ENCODE results near the gene TMEM30B. TPM values are rescaled to one million over a fixed set of nuclear protein-coding genes. Genes with fewer than 3 reads are reported as not detected.
"Not testable (repeated sequence)": the region's sequence is repeated elsewhere in the genome, so short reads cannot be mapped to it uniquely, and the experiment has no call there.

The TMEM30B gene
- polyA plus RNA-seq, 3 donors: 10.0 to 13.2 (median 11.0) TPM

DNA sequence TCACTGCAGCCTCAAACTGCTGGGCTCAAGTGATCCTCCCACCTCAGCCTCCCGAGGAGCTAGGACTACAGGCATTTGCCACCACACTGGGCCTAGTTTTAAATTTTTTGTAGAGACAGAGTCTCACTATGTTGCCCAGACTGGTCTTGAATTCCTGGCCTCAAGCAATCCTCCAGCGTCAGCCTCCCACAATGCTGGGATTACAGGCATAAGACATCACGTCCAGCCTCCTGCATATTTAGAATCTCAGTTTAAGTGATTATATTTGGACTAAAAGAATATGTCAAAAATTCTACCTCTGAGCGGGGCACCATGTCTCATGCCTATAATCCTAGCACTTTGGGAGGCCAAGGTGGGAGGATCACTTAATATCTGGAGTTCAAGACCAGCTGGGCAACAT lies 27.6 kb upstream of the TMEM30B start:
- DNase-seq: not testable (repeated sequence)

- DNase-seq: no peak
Measured at GRCh38 chr14:61308198-61308597, 27.1 kb upstream of the TMEM30B start.

- DNase-seq: no peak
Measured at GRCh38 chr14:61304688-61305087, 23.6 kb upstream of the TMEM30B start.

- DNase-seq: no peak
Measured at GRCh38 chr14:61300754-61301153, 19.6 kb upstream of the TMEM30B start.

GRCh38 chr14:61300209-61300608 lies 19.1 kb upstream of the TMEM30B start:
- DNase-seq: no peak

DNA sequence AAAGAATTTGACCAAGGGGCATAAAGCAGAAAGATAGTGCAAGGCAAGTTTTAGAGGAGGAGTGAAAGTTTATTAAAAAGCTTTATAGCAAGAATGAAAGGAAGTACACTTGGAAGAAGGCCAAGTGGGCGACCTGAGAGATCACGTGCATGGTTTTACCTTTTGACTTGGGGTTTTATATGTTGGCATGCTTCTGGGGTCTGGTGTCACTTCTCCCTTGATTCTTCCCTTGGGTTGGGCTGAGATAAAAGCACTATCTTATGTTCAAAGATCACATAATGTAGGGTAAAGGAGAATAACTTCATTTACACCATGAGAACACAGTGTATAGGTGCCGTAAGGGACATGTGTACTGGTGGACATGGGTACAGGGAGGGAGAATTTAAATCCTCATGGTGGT lies 17.7 kb upstream of the TMEM30B start:
- DNase-seq: no peak

- DNase-seq: no peak
Measured at GRCh38 chr14:61297581-61297980, 16.4 kb upstream of the TMEM30B start.

GRCh38 chr14:61296719-61297502 lies 15.8 kb upstream of the TMEM30B start:
- peak; percentile 19 for DNase-seq

DNA sequence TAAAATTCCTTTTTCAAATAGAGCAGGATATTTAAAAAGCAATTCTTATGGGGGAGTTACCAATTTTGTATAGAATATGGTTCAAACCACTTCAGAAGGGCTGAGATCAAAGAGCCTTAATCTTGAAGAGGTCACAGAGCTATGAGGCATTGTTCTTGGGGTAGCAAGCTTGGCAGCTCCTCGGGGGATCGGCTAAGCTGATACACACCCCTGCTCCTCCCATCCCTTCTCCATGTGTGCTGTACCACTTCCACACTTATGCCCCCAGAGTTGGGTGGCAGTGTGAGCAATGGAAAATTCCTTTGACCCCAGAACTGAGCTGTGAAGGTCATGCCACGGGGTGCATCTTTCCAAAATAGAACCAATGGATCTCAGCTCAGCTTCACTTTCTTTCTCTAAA lies 15.0 kb upstream of the TMEM30B start:
- DNase-seq: no peak

GRCh38 chr14:61290701-61291100 lies 9.6 kb upstream of the TMEM30B start:
- no peak for DNase-seq

GRCh38 chr14:61288720-61289119 lies 7.6 kb upstream of the TMEM30B start:
- DNase-seq: no peak

DNA sequence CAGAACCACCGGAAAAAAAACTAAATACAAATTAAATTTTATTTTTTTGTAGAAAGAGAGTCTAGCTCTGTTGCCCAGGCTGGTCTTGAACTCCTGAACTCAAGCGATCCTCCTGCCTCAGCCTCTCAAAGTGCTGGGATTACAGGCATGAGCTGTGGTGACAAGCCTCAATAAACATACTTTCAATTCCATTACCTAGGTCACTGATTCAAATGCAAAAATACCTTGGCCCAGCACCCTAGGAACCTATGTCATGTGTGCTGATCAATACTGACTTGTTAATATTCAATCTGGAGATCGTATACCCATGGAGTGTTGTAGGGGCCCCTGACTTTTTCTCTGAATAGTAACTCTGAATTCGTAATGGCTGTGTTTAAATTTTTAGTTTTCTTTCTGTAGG lies 7.1 kb upstream of the TMEM30B start:
- DNase-seq: no peak

GRCh38 chr14:61287196-61287595 lies 6.1 kb upstream of the TMEM30B start:
- DNase-seq: no peak

- no peak for DNase-seq
Measured at GRCh38 chr14:61285364-61285763, 4.2 kb upstream of the TMEM30B start.

DNA sequence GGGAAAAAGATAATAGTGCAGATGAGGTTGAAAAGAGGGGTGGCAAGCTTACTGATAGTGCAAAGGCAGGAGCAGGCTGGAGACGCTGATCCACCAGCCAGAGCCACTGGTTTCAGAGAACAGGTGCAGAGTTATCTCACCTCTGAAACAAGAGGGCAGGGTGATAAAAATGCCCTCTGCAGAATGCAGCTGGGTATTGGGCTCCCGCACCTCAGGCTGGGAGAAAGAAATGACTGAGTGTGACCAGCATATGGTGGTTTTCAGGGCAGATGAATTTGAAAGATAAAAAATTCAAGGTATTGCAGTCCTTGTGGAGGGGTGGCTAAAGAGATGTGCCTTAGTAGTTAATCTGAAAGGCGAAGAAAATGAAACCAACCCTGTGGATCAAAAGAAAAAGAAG lies 2.9 kb upstream of the TMEM30B start:
- DNase-seq: no peak

DNA sequence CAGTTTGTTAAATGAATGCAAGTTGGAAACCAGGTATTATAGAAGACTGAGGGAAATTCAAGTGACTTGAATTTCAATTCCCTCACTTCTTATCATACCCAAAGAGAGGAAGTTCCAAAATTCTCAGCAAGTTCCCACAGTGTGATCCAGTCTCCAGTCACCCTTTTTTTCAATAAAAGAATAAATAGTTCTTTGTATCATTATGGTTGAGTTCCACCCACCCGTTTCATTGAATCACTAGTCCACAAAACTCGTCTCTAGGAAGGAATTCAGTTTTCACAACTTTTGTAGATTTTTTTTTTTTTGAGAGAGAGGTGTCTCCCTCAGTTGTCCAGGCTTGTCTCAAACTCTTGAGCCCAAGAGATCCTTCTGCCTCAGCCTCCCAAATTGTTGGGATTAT lies 1.6 kb upstream of the TMEM30B start:
- DNase-seq: no peak

GRCh38 chr14:61281948-61282275 lies 774 bp upstream of the TMEM30B start:
- DNase-seq: no peak

DNA sequence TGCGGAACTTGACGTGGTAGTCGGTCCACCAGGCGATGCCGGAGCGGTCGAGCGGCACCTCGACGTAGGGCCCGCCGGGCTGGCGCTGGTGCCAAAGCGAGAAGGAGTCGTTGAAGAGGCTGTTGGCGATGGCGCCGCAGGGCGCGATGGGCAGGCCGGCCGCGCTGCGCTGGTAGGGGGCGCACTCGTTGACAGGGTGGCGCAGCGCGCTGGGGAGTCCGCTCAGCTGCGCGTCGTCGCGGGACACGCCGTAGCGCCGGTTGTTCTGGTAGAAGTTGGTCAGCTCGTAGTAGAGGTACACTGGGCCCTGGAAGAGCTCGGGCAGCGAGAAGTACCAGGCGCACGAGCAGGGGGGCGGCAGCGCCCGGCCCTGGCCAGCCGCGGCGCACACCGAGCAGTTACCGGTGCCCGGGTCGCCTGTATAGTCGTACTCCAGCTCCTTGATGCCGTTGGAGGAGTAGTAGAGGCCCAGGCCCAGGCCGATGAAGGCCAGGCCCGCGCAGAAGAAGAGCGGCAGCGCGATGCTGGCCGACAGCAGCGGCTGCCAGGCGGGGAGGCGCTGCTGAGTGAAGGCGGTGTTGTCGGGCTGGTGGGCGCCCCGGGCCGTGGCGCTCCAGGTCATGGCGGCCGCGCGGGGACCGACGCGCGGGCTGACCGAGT lies 482 bp downstream of the TMEM30B start:
- peak; percentile 49 for DNase-seq

DNA sequence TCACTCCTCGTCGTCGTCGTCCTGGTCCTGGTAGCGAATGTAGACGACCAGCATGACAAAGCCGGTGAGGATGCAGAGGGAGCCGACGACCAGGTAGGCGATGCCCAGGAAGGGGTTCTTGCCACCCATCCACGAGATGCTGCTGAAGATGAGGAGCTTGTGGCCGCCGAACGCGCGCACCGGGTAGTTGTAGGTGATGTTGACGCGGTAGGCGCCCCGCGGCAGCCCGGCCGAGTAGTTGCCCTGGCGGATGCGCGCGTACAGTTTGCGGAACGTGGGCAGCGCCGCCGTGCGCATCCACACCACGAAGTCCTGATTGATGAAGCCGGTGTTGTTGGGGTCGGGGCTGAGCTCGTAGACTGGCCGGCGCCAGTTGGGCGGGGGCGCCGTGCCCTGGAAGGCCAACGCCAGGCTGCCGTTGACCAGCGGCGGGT lies 1.0 kb downstream of the TMEM30B start:
- no peak for DNase-seq

GRCh38 chr14:61279082-61279481 lies 2.1 kb downstream of the TMEM30B start:
- no peak for DNase-seq

DNA sequence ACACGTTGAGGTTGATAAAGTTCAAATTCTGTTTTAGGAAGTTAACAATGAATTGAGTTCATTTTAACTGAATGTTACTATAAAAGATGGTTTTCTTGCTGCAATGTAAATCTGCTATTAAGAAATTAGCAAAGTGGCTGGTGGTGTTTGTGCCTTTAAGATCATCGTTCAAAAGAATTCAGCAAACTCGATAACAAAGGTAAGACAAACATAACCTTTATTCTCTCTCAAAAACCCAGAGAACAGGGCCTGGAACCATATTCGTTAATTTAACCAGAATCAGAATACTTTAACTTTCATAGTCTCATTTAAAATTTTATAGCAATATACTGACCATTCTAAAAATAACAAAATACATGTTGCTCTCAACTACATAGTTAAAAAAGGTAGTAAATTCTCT lies 3.4 kb downstream of the TMEM30B start:
- DNase-seq: no peak

DNA sequence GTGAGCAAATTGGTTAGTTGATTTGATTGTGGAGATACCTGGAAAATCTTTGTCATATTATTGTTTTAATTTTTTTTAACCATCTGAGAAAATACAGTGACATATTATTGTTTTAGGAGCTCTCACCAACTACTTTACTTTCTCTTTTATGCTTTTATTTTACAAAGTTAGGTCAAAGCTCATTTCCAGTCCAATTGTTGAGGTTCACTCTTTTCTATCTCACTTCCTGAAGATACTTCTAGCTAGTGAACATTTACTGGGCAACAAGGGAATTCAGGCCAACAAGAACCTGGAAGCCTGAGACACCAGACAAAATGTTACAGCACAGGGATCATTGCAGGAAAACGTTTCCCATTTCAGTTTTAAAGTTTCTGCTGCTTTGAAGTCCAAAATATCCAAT lies 3.9 kb downstream of the TMEM30B start:
- DNase-seq: no peak

DNA sequence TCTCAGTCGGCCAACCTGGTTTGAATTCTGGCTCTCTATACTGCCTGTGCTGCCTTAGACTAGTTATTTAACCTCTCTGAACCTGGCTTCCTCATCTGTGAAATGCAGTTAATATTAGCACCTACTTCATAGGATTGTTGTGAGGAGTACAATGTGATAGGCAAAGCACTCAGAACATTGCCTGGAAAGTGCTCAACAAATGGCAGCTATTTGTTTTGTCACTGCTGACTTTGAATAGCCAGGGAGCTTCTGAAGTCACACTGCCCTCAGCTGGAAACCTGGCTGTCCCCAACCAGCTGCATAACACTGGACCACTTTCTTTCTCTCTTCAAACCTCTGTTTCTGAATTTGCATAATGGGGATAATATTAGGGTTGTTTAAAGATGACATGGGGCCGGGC lies 9.6 kb downstream of the TMEM30B start:
- no peak for DNase-seq

- DNase-seq: no peak
Measured at GRCh38 chr14:61270714-61271113, 10.4 kb downstream of the TMEM30B start.

All from renal pelvis (tissue), 4 donors.